D721Med (cell line): ENCODE measurements around the gene LRMDA.

Experiments
- DNase-seq: peaks from one replicate; pipeline ENCODE4 v3.0.0; 2011; ENCODE audit warnings: low spot score; ENCODE audit not compliant: insufficient read length
- FAIRE-seq: peaks from 2 replicates; lab custom pipeline; 2011; peaks lifted over from hg19 to GRCh38; lab: Jason Lieb, UNC
- CTCF ChIP-seq: IDR thresholded peaks from 2 replicates; pipeline ENCODE4 v1.5.1; 2012; ENCODE audit warnings: mild to moderate bottlenecking, control low read depth; ENCODE audit not compliant: insufficient read depth; ENCODE audit errors: missing control alignments

The LRMDA gene

GRCh38 chr10:75441196-75441595, 9.8 kb downstream of the LRMDA start:
- FAIRE-seq, result no peak
- no peak for TF ChIP-seq CTCF
- no peak for DNase-seq

GRCh38 chr10:75441682-75442081, 10.3 kb downstream of the LRMDA start:
- no peak for DNase-seq
- TF ChIP-seq CTCF, result no peak
- no peak for FAIRE-seq

- no peak for TF ChIP-seq CTCF
- DNase-seq (no peak), FAIRE-seq (no peak)
Measured at GRCh38 chr10:75443362-75443761, 11.9 kb downstream of the LRMDA start.

GRCh38 chr10:75444781-75445386, 13.5 kb downstream of the LRMDA start:
- no peak for TF ChIP-seq CTCF
- FAIRE-seq (no peak), DNase-seq (no peak)

GRCh38 chr10:75446508-75446907, 15.1 kb downstream of the LRMDA start:
- FAIRE-seq (no peak), DNase-seq (no peak)
- TF ChIP-seq CTCF, result no peak

- DNase-seq (no peak), FAIRE-seq (no peak)
- TF ChIP-seq CTCF, result no peak
Measured at GRCh38 chr10:75448166-75448565, 16.7 kb downstream of the LRMDA start.

- FAIRE-seq (no peak), DNase-seq (no peak)
- no peak for TF ChIP-seq CTCF
Measured at GRCh38 chr10:75449382-75450074, 18.1 kb downstream of the LRMDA start.
